ENCODE measurements around the gene ZC3H13.

GRCh38 chr13:45994752-45995151 is 57.8 kb downstream of the ZC3H13 start:
- TF ChIP-seq CTCF (conservative IDR thresholded peaks at IDR 0.05; ENCODE audit: low read length), result no peak
- TF ChIP-seq EZH2phosphoT487 (IDR thresholded peaks at IDR 0.05; ENCODE audit: borderline replicate concordance), result no peak

Data from Loucy (cell line).